SU-DHL-6 (cell line): ENCODE data around the gene ADIPOR2.
A peak's percentile ranks its signal among the peaks of the same experiment; 100 is the strongest.

Experiments used
- H2AFZ ChIP-seq: fragments of 200-600 bp; sonication (generic); 2 replicates; pipeline ENCODE4 v1.6.1; 2014; ENCODE audit warnings: low read depth, mild to moderate bottlenecking, moderate library complexity, mixed read lengths, antibody characterized with exemption, low read length; ENCODE audit not compliant: severe bottlenecking
- H3F3A ChIP-seq: fragments of 200-600 bp; shearing (Covaris generic); 2 replicates; pipeline ENCODE4 v1.6.0; 2016; ENCODE audit warnings: antibody characterized with exemption, mild to moderate bottlenecking; ENCODE audit not compliant: insufficient read depth
- H3K27ac ChIP-seq: fragments of 200-600 bp; sonication (generic); 2 replicates; pipeline ENCODE4 v1.5.1; 2016; ENCODE audit warnings: low read depth, mild to moderate bottlenecking, low read length, moderate library complexity, mixed read lengths
- H3K27me3 ChIP-seq: fragments of 200-600 bp; sonication (generic), shearing (Covaris generic); 2 replicates; pipeline ENCODE4 v1.6.0; 2014; ENCODE audit warnings: mild to moderate bottlenecking, low read length
- H3K36me3 ChIP-seq: fragments of 200-600 bp; sonication (generic); 2 replicates; pipeline ENCODE4 v1.6.1; 2014; ENCODE audit warnings: mild to moderate bottlenecking, low read length, mixed read lengths
- H3K4me2 ChIP-seq: fragments of 300-600, 200-600 bp; shearing (Covaris generic), sonication (generic); 2 replicates; pipeline ENCODE4 v1.6.0; 2014; ENCODE audit warnings: low read length, low read depth, mild to moderate bottlenecking; ENCODE audit not compliant: poor library complexity, severe bottlenecking
- H3K4me3 ChIP-seq: fragments of 200-600 bp; sonication (generic); 2 replicates; pipeline ENCODE4 v1.5.1; 2014; ENCODE audit warnings: antibody characterized with exemption, low read length, mild to moderate bottlenecking, mixed read lengths; ENCODE audit not compliant: insufficient read depth, poor library complexity, severe bottlenecking
- H3K79me2 ChIP-seq: fragments of 200-600 bp; sonication (generic); 2 replicates; pipeline ENCODE4 v1.6.1; 2014; ENCODE audit warnings: mild to moderate bottlenecking, low read length, moderate library complexity; ENCODE audit not compliant: insufficient read depth
- H3K9ac ChIP-seq: fragments of 200-600 bp; sonication (generic); 2 replicates; pipeline ENCODE4 v1.7.0; 2014; ENCODE audit warnings: mild to moderate bottlenecking, low read length
- H3K9me2 ChIP-seq: fragments of 200-600 bp; sonication (generic); replicated peaks from 2 replicates; pipeline ENCODE4 v1.6.1; 2014; ENCODE audit warnings: low read length; ENCODE audit not compliant: insufficient read depth
- H3K9me3 ChIP-seq: fragments of 200-600 bp; sonication (generic); 2 replicates; pipeline ENCODE4 v1.6.1; 2014; ENCODE audit warnings: low read length, mixed read lengths; ENCODE audit not compliant: insufficient read depth
- H4K20me1 ChIP-seq: fragments of 200-600 bp; sonication (generic); 2 replicates; pipeline ENCODE4 v1.6.1; 2014; ENCODE audit warnings: low read depth, mild to moderate bottlenecking, antibody characterized with exemption, low read length, moderate library complexity, mixed read lengths
- EZH2phosphoT487 ChIP-seq: fragments of 200-600 bp; sonication (generic), shearing (Covaris generic); conservative IDR thresholded peaks from 2 replicates; pipeline ENCODE4 v1.6.1; 2018; ENCODE audit warnings: mild to moderate bottlenecking, antibody characterized with exemption, low read length, moderate library complexity, mixed read lengths
- TF ChIP-seq, protein P1 (sequence below): fragments of 200-600 bp; sonication (generic); IDR thresholded peaks from one replicate; pipeline ENCODE4 v1.5.1; 2017; ENCODE audit warnings: antibody characterized with exemption, mild to moderate bottlenecking, low read length, moderate library complexity; ENCODE audit not compliant: insufficient read depth, poor library complexity, severe bottlenecking

The ADIPOR2 gene

GRCh38 chr12:1800401-1801302, 109.8 kb downstream of the ADIPOR2 start:
- Histone ChIP-seq H3K9me2 (no peaks in the 10 kb centered on the region), H3K4me3 (no peak overlapping the region), H3K36me3 (no peaks in the 10 kb centered on the region), H4K20me1 (no peaks in the 10 kb centered on the region), H3K9me3 (no peaks in the 10 kb centered on the region), H3K4me2 (no peak overlapping the region), H2AFZ (no peak overlapping the region), H3K9ac (no peak overlapping the region), H3K27ac (no peak overlapping the region), H3K27me3 (no peaks in the 10 kb centered on the region), H3F3A (no peaks in the 10 kb centered on the region), H3K79me2 (no peaks in the 10 kb centered on the region)
- TF ChIP-seq, protein P1, sequence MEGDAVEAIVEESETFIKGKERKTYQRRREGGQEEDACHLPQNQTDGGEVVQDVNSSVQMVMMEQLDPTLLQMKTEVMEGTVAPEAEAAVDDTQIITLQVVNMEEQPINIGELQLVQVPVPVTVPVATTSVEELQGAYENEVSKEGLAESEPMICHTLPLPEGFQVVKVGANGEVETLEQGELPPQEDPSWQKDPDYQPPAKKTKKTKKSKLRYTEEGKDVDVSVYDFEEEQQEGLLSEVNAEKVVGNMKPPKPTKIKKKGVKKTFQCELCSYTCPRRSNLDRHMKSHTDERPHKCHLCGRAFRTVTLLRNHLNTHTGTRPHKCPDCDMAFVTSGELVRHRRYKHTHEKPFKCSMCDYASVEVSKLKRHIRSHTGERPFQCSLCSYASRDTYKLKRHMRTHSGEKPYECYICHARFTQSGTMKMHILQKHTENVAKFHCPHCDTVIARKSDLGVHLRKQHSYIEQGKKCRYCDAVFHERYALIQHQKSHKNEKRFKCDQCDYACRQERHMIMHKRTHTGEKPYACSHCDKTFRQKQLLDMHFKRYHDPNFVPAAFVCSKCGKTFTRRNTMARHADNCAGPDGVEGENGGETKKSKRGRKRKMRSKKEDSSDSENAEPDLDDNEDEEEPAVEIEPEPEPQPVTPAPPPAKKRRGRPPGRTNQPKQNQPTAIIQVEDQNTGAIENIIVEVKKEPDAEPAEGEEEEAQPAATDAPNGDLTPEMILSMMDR, result peak; percentile 47
- no peak for TF ChIP-seq EZH2phosphoT487

- H2AFZ ChIP-seq, result no peak overlapping the region
- H3K79me2 ChIP-seq, result no peaks in the 10 kb centered on the region
- H4K20me1 ChIP-seq, result no peaks in the 10 kb centered on the region
- H3K4me2 ChIP-seq, result no peak overlapping the region
- no peak for TF ChIP-seq EZH2phosphoT487
- TF ChIP-seq, protein P1, result no peak
- H3F3A ChIP-seq, result no peaks in the 10 kb centered on the region
- no peak overlapping the region for H3K27ac ChIP-seq
- H3K9ac ChIP-seq, result no peak overlapping the region
- H3K4me3 ChIP-seq, result no peak overlapping the region
- H3K36me3 ChIP-seq, result no peaks in the 10 kb centered on the region
- no peaks in the 10 kb centered on the region for H3K27me3 ChIP-seq
- no peaks in the 10 kb centered on the region for H3K9me3 ChIP-seq
- no peaks in the 10 kb centered on the region for H3K9me2 ChIP-seq
Measured at GRCh38 chr12:1801303-1801975, 110.6 kb downstream of the ADIPOR2 start.

DNA sequence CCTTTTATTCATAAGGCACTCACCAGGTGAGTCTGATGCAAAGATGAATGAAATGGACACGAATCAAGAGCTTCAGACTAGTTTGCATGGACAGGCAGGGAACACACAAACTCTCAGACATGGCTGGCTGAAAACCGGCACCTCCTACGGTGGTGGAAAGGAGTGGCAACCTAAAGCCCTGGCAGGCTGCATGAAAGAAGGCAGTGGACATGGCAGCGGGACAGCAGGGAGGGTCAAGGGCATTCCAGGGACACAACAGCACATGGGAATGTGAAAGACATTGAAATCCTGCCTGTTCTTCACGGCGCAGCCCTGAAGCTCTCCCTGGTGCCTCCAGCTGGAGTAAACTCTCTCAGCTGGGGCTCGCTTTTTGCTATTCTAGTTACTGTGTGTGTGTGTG, 112.9 kb downstream of the ADIPOR2 start:
- Histone ChIP-seq H3K9ac (no peak overlapping the region), H3K27ac (no peak overlapping the region), H3F3A (no peaks in the 10 kb centered on the region), H2AFZ (peak overlapping the region; percentile 66), H3K4me3 (no peak overlapping the region), H3K9me2 (no peaks in the 10 kb centered on the region), H3K36me3 (no peaks in the 10 kb centered on the region), H3K9me3 (no peaks in the 10 kb centered on the region), H3K27me3 (no peaks in the 10 kb centered on the region), H3K79me2 (no peaks in the 10 kb centered on the region), H4K20me1 (no peaks in the 10 kb centered on the region), H3K4me2 (no peak overlapping the region)
- TF ChIP-seq, protein P1, result no peak
- no peak for TF ChIP-seq EZH2phosphoT487
